HFF-Myc (cell line): Measurements from ENCODE around the gene ATAD3A.
"Not testable (repeated sequence)": the region's sequence is repeated elsewhere in the genome, so short reads cannot be mapped to it uniquely, and the experiment has no call there.

Source experiments
- DNase-seq: peaks from one replicate; pipeline ENCODE4 v3.0.0-alpha.2; 2011; ENCODE audit warnings: low read depth; ENCODE audit errors: extremely low read depth
- H3K4me3 ChIP-seq: replicated peaks from 2 replicates; pipeline ENCODE4 v1.5.1; 2011; ENCODE audit warnings: low read depth, mild to moderate bottlenecking, control low read depth, low read length
- CTCF ChIP-seq: IDR thresholded peaks from 2 replicates; pipeline ENCODE4 v1.5.1; 2012; ENCODE audit warnings: mild to moderate bottlenecking, low read depth, low read length, control low read depth; ENCODE audit errors: missing control alignments

The ATAD3A gene

GRCh38 chr1:1528301-1529267 is 16.6 kb downstream of the ATAD3A start:
- DNase-seq: no peak
- no peak for TF ChIP-seq CTCF
- no peak overlapping the region for H3K4me3 ChIP-seq

- H3K4me3 ChIP-seq: no peak overlapping the region
- DNase-seq: no peak
- TF ChIP-seq CTCF: no peak
These were observed 17.4 kb downstream of the ATAD3A start for GRCh38 chr1:1529321-1529720.

- DNase-seq: no peak
- no peak for TF ChIP-seq CTCF
- H3K4me3 ChIP-seq: no peak overlapping the region
These were observed 18.0 kb downstream of the ATAD3A start for GRCh38 chr1:1529936-1530335.

- DNase-seq: no peak
- TF ChIP-seq CTCF: no peak
These were observed 20.0 kb downstream of the ATAD3A start for GRCh38 chr1:1531947-1532346.

GRCh38 chr1:1533176-1533893 is 21.4 kb downstream of the ATAD3A start:
- not testable (repeated sequence) for DNase-seq

More at GRCh38 chr1:1531947-1532346, 20.0 kb downstream of the ATAD3A start:
- no peak overlapping the region for H3K4me3 ChIP-seq

GRCh38 chr1:1533894-1534291 is 21.9 kb downstream of the ATAD3A start:
- H3K4me3 ChIP-seq, DNase-seq: not testable (repeated sequence)

More at GRCh38 chr1:1533176-1533893, 21.4 kb downstream of the ATAD3A start:
- not testable (repeated sequence) for H3K4me3 ChIP-seq

GRCh38 chr1:1534401-1535154 is 22.6 kb downstream of the ATAD3A start:
- H3K4me3 ChIP-seq: no peak overlapping the region
- DNase-seq: no peak
- TF ChIP-seq CTCF: no peak
